Measurements from ENCODE around the gene NTN3.

GRCh38 chr16:2470603-2471015 is 488 bp upstream of the NTN3 start:
- no peak for TF ChIP-seq CTCF (conservative IDR thresholded peaks at IDR 0.05; ENCODE audit: low read depth, low read length)
- no peak for TF ChIP-seq POLR2A (IDR thresholded peaks at IDR 0.05; ENCODE audit: low read depth, low read length)
- TF ChIP-seq ELK1 (IDR thresholded peaks at IDR 0.05; ENCODE audit: borderline replicate concordance, low read depth, low read length): no peak
- TF ChIP-seq BHLHE40 (IDR thresholded peaks at IDR 0.05; ENCODE audit: low read depth, low read length): no peak
- no peak for TF ChIP-seq MXI1 (IDR thresholded peaks at IDR 0.05; ENCODE audit: borderline replicate concordance, low read depth, low read length)
- no peak for TF ChIP-seq USF2 (IDR thresholded peaks at IDR 0.05; ENCODE audit: low read depth, low read length)

All from IMR-90 (cell line).